KMS-11 (cell line): Measurements from ENCODE around the gene ASB14.

Source experiments
- H2AFZ ChIP-seq: fragments of 200-600 bp; sonication (generic); 2 replicates; pipeline ENCODE4 v1.6.1; 2016; ENCODE audit warnings: antibody characterized with exemption, mixed run types, low read depth
- H3K27ac ChIP-seq: fragments of 200-600 bp; sonication (generic); 2 replicates; pipeline ENCODE4 v1.6.1; 2016; ENCODE audit warnings: mild to moderate bottlenecking, mixed run types
- H3K27me3 ChIP-seq: fragments of 200-600 bp; sonication (generic); 2 replicates; pipeline ENCODE4 v1.6.1; 2017; ENCODE audit warnings: mild to moderate bottlenecking, low read depth, mixed run types, moderate library complexity; ENCODE audit not compliant: insufficient read depth
- H3K36me3 ChIP-seq: fragments of 200-600 bp; sonication (generic); 2 replicates; pipeline ENCODE4 v1.6.1; 2017; ENCODE audit warnings: mild to moderate bottlenecking, mixed run types; ENCODE audit not compliant: insufficient read depth
- H3K4me1 ChIP-seq: fragments of 200-600 bp; sonication (generic); 2 replicates; pipeline ENCODE4 v1.6.1; 2016; ENCODE audit warnings: mild to moderate bottlenecking, low read depth, mixed run types; ENCODE audit not compliant: poor library complexity, severe bottlenecking
- H3K4me2 ChIP-seq: fragments of 200-600 bp; sonication (generic); 2 replicates; pipeline ENCODE4 v1.7.0; 2016; ENCODE audit warnings: mild to moderate bottlenecking, mixed run types
- H3K4me3 ChIP-seq: fragments of 200-600 bp; sonication (generic); IDR thresholded peaks from 2 replicates; pipeline ENCODE4 v1.6.1; 2017; ENCODE audit warnings: low read depth, low read length, mixed read lengths; ENCODE audit not compliant: insufficient read depth
- H3K79me2 ChIP-seq: fragments of 200-600 bp; sonication (generic); 2 replicates; pipeline ENCODE4 v1.6.1; 2016; ENCODE audit warnings: low read depth, mixed run types; ENCODE audit not compliant: insufficient read depth
- H3K9ac ChIP-seq: fragments of 200-600 bp; sonication (generic); 2 replicates; pipeline ENCODE4 v1.6.1; 2016; ENCODE audit warnings: mild to moderate bottlenecking, mixed run types
- H4K20me1 ChIP-seq: fragments of 200-600 bp; sonication (generic); 2 replicates; pipeline ENCODE4 v1.6.1; 2016; ENCODE audit warnings: mild to moderate bottlenecking, mixed run types; ENCODE audit not compliant: insufficient read depth
- CTCF ChIP-seq: fragments of 200-600 bp; sonication (generic); conservative IDR thresholded peaks from 2 replicates; pipeline ENCODE4 v1.6.1; 2017; ENCODE audit warnings: low read depth, mild to moderate bottlenecking, antibody characterized with exemption, low read length, moderate library complexity, mixed read lengths

The ASB14 gene

GRCh38 chr3:57288403-57288802, 4.1 kb downstream of the ASB14 start:
- no peak overlapping the region for H3K4me2 ChIP-seq
- no peaks in the 10 kb centered on the region for H4K20me1 ChIP-seq
- H3K27ac ChIP-seq, result no peak overlapping the region
- no peaks in the 10 kb centered on the region for H3K4me1 ChIP-seq
- H3K27me3 ChIP-seq, result no peaks in the 10 kb centered on the region
- H3K4me3 ChIP-seq, result no peak overlapping the region
- no peaks in the 10 kb centered on the region for H3K36me3 ChIP-seq
- H2AFZ ChIP-seq, result no peak overlapping the region
- H3K9ac ChIP-seq, result no peak overlapping the region
- H3K79me2 ChIP-seq, result no peaks in the 10 kb centered on the region
- no peak for TF ChIP-seq CTCF

- TF ChIP-seq CTCF, result no peak
These were observed 5.3 kb downstream of the ASB14 start for GRCh38 chr3:57287205-57287604.

GRCh38 chr3:57283334-57283733, 9.2 kb downstream of the ASB14 start:
- Histone ChIP-seq H3K79me2 (no peaks in the 10 kb centered on the region), H3K4me1 (no peaks in the 10 kb centered on the region), H3K4me2 (no peak overlapping the region), H2AFZ (no peak overlapping the region), H4K20me1 (no peaks in the 10 kb centered on the region), H3K27ac (no peak overlapping the region), H3K4me3 (no peak overlapping the region), H3K36me3 (no peaks in the 10 kb centered on the region), H3K9ac (no peak overlapping the region), H3K27me3 (no peaks in the 10 kb centered on the region)
- TF ChIP-seq CTCF, result no peak

More at GRCh38 chr3:57287205-57287604, 5.3 kb downstream of the ASB14 start:
- no peaks in the 10 kb centered on the region for H3K36me3 ChIP-seq
- no peak overlapping the region for H3K4me3 ChIP-seq
- H3K27me3 ChIP-seq, result no peaks in the 10 kb centered on the region
- H3K27ac ChIP-seq, result no peak overlapping the region
- H3K79me2 ChIP-seq, result no peaks in the 10 kb centered on the region
- no peaks in the 10 kb centered on the region for H3K4me1 ChIP-seq
- H3K9ac ChIP-seq, result no peak overlapping the region
- H2AFZ ChIP-seq, result no peak overlapping the region
- no peak overlapping the region for H3K4me2 ChIP-seq
- no peaks in the 10 kb centered on the region for H4K20me1 ChIP-seq

- Histone ChIP-seq H3K4me2 (no peak overlapping the region), H3K4me1 (no peaks in the 10 kb centered on the region), H3K27ac (no peak overlapping the region), H3K79me2 (no peaks in the 10 kb centered on the region), H3K9ac (no peak overlapping the region), H3K4me3 (no peak overlapping the region), H4K20me1 (no peaks in the 10 kb centered on the region), H2AFZ (no peak overlapping the region), H3K27me3 (no peaks in the 10 kb centered on the region), H3K36me3 (no peaks in the 10 kb centered on the region)
- no peak for TF ChIP-seq CTCF
These were observed 10.8 kb downstream of the ASB14 start for GRCh38 chr3:57281715-57282114.
